ENCODE results near the gene ZFAND6.
"Not testable (repeated sequence)": the region's sequence is repeated elsewhere in the genome, so short reads cannot be mapped to it uniquely, and the experiment has no call there.

ZFAND6 gene

DNA sequence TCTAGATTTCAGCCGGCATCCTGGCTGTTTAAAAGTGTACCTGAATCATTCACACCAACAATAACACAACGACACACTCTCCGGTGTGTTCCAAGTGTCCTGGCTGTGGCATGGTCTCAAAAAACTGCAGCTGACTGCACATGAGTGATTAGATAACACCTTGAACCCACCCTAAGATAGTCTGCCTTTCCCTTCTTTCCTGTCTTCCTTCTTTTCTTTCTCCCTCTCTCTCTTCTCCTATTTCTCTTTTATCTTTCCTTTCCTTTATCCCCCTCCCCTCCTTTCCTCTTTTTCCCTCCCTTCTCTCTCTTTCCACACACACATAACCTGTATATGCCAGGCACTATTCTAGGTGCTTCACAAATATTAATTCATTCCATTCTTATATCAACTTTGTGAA is 92.1 kb downstream of the ZFAND6 start:
- DNase-seq (ENCODE audit: low read depth), result no peak

DNA sequence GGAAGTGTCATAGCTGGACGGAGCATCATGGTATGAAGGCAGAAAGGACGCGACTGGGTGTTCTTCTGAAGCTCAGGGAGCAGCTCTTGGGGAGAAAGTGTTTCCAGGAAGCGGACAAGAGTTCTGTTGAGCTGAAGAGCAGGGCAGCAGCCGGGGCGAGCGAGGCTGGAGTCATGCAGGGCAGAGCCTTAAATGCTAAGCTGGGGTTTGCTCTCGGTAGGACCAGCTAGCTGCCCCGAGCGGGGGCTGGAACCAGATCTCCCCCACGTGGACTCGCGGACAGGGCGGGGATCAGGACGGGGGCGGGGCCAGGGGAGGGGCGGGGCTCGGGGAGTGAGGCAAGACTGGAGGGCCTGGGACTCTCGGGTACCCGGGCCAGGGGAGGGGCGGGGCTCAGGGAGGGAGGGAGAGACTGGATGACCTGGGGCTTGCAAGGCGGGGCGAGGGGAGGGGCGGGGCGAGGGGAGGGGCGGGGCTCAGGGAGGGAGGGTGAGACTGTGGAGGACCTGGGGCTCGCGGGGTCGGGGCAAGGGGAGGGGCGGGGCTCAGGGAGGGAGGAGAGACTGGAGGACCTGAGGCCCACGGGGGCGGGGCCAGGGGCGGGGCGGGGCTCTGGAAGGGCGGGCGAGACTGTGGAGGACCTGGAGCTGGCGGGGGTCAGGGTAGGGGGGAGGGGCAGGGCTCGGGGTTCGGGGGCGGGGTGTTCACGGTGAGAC is 92.9 kb downstream of the ZFAND6 start:
- peak; percentile 85 for DNase-seq (ENCODE audit: low read depth)

DNA sequence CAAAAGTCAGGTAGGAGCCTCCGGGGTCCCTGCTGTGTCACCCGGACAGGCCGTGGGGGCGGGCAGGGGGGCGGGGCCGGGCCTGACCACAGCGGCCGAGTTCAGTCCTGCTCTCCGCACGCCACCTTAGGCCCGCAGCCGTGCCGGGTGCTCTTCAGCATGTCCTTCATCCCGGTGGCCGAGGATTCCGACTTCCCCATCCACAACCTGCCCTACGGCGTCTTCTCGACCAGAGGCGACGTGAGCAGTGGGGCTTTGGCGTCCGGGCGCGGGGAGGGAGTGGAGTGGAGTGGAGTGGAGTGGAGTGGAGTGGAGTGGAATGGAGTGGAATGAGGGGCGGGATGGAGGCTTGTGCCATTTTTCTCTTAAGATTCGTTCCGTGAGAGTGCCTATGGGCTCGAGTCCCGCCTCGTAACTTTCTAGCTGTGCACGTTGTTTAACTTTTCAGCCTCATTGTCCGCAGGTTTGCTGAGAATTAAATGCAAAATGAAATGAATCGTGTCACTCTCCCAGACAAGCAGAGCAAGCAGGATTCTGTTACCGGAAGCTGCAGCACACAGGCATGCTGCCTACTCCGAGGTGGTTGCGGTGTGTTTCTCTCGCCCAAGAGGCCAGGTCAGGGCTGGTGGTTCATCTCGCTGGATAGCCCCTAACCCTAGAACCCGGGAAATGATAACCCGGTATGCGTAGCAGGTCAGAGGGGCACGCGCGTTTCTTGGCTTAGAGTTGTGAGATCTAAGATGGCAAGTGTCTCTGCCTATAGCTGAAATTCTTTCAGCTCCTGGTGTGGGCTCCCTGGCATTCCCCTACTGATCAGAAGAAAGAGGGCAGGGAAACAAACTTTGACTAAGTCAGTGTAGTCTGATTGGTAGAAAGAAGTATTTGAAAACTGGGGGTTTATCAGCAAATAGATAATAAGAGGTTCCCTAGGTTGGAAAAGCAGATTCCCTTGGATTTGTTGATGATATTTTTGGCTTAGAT is 93.7 kb downstream of the ZFAND6 start, which contains the start of gene FAH:
FAH (plus strand) TSS at position 104 of the 981 bp plus-strand sequence; CDS start at position 160, 56 bp downstream.
- DNase-seq (ENCODE audit: low read depth), result peak; percentile 19

DNA sequence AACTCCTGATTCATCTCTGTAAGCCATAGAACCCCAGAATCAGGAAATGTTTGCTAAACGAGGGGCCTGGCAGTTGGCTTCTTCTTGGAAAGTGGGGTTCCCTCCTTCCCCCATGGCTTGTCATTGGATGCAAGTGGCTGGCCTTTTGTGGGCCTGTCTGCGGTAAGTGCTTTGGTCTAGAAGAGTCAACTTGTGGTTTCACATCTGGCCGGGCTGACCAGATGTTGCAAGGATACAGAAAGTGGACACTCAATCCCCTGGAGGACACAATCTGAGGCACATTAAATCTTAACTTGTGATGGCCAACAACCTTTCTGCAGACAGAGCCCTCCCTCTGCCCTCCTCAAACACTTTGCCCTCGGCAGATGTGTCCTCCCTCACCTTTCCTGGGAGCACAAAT is 94.4 kb downstream of the ZFAND6 start:
- DNase-seq (ENCODE audit: low read depth), result no peak

DNA sequence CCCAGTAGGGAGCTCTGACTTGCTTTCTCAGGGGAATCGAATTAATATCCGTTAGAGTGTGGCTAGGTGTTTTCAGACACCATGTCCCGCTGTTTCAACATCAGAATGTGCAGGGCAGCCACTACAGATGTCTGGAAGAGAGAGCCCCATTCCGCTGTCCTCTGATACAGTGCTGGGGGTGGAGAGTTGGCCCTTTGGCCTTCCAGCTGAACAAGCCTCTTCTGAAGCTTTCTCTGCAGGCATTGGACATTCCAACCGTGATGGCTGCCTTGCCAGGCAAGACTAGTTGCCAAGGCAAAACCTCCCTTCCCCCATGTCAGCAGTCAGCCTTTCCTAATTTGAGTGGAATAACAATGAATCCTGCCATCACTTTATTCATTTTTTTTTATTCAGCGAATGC is 94.9 kb downstream of the ZFAND6 start:
- no peak for DNase-seq (ENCODE audit: low read depth)

DNA sequence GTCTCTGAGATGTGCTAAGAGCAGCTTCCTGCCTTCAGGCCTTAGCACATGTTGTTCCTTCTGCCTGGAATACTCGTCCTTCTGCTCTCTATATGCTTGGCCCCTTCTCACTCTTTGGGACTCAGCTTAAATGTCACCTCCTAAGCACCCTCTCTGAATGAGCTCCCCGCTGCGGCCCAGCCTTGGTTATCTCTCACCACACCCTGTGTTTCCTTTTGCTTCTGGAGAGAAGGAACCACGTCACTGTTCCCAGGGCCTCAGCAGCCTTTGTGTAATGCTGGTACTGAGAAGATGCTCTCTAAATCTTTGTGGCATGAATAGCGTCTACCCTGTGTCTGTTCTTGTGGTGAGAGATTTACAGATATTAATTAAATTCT is 95.5 kb downstream of the ZFAND6 start:
- DNase-seq (ENCODE audit: low read depth), result no peak

DNA sequence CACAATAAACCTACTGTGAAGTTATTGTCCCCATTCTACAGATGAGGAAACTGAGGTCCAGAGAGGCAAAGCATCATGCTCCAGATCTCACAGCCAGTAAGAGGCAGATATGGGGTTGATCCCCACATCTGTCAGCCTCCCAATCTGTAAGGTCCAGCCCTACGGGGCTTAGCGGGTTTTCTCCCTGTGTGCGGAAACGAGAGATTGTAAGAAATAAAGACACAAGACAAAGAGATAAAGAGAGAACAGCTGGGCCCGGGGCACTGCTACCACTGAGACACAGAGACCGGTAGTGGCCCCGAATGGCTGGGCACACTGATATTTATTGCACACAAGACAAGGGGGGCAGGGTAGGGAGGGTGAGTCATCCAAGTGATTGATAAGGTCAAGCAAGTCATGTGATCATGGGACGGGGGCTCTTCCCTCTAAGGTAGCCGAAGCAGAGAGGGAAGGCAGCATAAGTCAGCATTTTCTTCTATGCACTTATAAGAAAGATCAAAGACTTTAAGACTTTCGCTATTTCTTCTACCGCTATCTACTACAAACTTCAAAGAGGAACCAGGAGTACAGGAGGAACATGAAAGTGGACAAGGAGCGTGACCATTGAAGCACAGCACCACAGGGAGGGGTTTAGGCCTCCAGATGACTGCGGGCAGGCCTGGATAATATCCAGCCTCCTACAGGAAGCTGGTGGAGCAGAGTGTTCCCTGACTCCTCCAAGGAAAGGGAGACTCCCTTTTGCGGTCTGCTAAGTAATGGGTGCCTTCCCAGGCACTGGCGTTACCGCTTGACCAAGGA is 96.1 kb downstream of the ZFAND6 start:
- DNase-seq (ENCODE audit: low read depth), result not testable (repeated sequence)

DNA sequence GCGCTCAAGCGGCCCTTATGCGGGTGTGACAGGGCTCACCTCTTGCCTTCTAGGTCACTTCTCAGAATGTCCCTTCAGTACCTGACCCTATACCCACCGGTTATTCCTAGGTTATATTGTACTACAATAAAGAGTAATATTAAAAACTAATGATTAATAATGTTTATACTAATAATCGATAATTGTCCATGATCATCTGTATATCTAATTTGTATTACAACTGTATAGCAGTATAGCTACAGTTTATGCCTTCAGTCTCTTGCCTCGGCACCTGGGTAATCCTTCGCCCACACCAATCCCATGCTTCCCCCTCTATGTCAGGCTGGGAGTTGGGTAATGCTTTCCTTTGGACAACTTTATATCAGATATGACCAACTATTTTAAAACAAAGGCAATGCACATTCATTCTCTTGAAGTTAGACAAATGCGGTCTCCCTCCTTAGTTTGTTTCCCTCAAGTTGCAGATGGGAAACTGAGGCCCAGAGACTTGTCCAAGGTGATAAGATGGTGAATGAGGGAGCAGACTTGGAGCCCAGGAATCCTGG is 96.8 kb downstream of the ZFAND6 start:
- DNase-seq (ENCODE audit: low read depth), result no peak

DNA sequence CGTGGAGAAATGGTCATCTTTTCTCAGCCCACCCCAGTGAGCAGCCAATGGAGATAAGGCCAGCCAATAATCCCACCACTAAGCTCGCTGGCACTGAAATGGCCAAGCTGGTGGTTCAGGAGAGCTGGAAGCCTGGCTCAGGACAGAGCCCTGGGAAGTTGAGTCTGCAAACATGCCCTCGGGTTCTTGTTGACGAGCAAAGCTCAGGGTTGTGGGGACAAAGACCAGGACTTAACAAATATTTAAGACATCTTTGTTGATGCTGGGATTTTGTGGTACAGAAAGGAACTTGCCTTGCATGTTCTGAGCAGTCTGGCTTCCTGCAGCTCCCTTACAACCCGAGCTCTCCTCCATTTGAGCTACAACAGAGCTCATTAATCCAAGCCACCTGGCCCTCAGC is 97.7 kb downstream of the ZFAND6 start:
- no peak for DNase-seq (ENCODE audit: low read depth)

DNA sequence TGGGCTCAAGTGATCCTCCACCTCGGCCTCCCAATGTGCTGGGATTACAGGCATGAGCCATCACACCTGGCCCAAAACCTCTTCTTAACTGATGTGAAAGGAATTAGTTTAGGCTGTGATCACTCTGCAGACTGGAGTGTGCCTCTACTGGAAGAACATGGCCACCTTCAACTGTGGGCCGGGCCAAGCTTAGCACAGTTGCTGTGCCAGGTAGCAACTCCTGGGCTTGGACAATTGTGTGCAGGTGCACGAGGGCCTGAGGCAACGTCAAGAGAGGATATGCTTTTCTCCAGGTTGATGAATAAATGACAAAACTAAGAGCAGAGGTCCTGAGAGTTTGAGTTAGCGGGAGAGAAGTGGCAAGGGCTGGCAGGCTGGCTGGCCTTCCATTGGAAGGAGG is 99.8 kb downstream of the ZFAND6 start:
- DNase-seq (ENCODE audit: low read depth), result no peak

DNA sequence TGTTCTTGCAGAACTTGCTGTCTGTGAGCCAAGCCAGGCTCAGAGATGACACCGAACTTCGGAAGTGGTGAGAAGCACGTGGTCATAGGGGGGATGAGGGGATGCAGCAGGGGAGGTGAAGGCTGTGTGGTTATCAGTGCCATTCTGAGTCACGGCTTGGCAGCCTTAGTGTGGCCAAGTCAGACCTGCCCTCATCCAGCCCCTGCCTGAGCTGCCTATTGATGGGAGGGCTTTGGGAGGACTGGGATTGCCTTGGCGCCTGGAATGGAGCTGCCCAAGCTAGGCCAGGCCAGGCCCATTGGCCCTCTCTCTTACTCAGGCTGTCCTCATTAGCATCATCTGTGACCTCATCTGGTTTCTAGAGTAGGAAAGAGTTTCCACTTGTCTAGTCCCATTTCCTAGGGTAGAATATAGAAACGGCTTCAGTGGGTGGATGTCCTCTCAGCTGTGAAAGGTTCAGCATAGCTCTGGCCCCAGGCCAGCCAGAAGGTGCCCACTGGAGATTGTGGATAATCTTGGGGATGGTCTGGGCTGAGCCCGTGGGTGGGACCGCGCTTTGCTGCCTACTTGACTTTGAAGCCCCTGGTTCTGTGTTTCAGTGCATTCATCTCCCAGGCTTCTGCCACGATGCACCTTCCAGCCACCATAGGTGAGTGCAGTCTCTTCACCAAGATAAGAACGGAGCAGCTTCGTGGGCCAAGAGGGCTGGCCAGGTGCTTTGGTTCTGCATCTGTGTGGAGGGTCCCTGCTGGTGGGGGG is 100.5 kb downstream of the ZFAND6 start:
- DNase-seq (ENCODE audit: low read depth), result no peak

DNA sequence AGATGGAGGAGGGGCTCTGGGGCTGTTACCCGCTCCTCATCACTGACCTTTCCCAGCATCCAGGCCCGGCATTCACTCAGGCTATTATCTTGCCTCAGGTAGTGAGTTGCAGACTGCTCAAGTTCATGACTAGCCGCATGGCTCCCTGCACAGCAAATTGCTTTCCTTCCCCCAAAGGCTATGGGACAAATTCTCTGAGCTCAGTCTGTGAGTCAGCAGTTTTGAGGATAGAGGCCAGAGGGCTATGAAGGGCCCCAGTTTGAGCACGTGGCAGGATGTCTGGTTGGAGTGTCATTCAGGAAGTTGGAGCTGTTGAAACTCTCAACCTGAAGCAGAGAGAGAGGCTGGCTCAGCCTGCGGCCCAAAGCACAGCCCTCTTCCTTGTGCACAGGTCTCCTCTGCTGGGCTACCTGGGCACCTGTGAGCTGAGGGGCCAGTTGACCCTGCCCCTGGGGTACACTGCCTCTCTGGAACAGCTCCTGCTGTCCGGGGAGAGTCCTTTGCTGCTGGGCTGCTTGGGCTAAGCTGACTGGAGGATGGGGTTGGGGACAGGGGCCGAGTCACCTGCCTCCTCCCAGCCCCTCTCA is 101.2 kb downstream of the ZFAND6 start:
- DNase-seq (ENCODE audit: low read depth), result no peak

DNA sequence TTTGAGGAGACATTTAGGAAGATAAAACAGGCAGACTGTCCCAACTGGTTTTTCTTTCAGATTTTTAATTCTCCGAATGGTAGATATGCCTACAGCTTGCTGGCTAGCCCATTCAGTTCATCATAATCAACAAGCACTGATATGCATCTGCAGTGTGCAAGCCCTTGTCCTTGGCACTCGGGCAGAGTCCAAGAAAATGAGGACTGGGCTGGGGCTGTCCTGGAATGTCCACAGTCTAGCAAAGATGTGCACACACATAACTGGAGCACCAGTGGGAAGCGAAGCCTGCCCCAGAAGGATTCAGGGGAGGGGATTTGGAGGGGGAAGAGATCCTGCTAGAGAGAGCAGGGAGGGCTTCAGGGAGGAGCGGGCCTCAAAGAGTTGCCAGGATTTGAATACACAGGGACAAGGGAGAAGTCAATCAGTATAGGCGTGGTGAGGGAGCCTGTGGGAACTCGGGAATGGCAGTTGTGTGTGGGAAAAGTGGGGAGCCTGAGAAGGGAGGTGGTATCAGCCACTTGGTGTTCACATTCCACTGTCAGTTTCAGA is 102.1 kb downstream of the ZFAND6 start:
- DNase-seq (ENCODE audit: low read depth), result no peak

DNA sequence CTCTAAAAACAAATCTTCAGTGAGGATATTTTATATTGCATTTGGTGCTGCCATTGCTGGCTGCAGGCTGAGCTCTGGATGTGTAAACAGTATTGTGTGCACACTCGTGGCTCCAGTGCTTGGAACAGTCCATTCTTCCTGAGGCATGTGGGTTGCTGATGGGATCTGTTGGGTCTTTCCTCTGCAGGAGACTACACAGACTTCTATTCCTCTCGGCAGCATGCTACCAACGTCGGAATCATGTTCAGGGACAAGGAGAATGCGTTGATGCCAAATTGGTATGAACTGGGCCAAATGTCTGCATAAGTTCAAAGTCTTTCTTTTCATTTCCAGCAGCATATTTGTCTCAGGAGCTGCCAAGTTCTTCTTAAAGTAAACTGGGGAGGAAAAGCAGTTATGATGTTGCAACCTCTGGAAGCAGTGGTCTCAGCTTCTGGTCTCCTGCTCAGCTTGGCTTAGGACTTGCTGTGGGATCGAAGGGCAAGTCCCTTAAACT is 102.6 kb downstream of the ZFAND6 start:
- no peak for DNase-seq (ENCODE audit: low read depth)

DNA sequence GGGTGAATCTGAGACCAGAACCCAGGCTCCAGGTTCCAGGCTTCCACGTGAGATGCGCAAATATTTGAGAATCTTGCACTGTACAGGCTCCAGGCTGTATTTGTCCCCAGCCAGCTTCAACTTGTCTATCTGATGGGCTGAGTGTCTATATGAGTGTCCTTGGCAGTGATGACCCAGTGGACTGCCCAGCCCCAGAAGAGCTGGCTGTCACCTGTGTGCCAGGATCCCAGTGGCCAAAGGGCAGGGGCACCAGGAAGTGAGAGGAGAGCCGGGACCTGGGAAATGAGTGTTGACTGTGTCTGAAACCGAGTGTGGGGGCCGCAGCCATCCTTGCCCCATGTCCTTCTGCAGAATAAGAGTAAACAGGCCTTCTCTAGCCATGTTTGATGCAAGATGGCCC is 103.7 kb downstream of the ZFAND6 start:
- DNase-seq (ENCODE audit: low read depth), result no peak

DNA sequence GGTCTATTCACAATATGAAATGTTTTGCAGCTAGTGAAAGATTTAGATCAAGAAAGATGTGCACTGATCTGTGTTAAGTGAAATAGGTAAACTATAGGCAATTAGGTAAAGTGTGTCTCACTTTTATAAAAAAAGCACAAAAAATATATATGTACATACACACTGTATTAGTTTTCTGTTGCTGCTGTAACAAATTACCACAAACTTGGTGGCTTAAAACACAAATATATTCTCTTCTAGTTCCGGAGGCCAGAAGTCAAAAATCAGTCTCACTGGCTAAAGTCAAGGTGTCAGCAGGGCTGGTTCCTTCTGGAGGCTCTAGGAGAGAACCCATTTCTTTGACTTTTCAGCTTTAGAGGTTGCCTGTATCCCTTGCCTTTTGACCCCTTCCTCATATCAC is 104.4 kb downstream of the ZFAND6 start:
- DNase-seq (ENCODE audit: low read depth), result no peak

DNA sequence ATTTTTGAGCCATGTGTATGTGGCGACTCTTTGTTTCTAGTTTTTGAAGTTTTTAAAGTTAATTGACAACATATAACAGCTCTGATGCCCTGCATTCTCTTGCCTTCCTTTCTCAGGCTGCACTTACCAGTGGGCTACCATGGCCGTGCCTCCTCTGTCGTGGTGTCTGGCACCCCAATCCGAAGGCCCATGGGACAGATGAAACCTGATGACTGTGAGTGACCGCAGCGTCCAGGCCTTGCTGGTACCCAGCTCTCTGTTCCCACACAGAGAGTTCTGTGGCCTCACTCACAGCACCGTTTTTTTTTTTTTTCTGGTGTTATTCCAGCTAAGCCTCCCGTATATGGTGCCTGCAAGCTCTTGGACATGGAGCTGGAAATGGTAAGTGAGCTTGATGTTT is 108.5 kb downstream of the ZFAND6 start:
- no peak for DNase-seq (ENCODE audit: low read depth)

DNA sequence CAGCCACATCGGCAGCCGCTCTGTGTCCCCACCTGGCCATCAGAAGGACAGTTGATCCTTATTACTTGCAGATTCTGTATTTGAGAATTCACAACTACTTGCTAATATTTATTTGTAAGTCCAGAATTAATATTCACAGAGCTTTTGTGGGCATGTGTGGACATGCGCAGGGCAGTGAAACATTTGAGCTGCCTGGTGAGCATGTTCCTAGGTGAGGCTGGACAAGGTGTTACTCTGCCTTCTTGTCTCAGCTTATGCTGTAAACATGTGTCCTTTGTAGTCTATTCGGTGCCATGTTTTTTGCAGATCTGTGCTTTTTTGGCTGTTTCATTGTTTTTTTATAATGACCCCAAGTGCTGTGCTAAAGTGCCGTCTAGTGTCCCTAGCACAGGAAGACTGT is 108.9 kb downstream of the ZFAND6 start:
- DNase-seq (ENCODE audit: low read depth), result no peak

DNA sequence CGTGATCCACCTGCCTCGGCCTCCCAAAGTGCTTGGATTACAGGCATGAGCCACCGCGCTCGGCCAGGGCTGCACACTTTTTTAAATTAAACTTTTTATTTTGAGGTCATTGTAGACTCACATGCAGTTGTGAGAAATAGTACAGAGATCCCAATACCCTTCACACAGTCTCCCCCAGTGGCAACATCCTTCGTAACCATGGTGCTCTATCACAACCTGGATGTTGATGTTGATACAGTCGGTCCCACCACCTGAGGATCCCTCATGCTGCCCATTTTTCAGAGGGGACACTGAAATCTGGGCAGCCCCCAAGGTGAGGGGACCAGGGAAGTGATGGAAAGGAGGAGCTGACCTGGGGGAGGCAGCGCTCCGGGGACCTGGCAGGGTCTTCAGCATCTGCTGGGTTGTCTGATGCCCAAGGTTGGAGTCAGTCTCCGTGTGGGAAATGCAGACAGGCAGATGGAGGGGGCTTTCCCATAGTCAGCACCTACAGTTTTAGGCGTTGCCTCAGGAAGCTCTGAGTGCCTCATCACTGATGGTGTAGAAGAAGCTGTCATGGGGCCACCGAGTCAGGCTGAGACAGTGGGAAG is 110.4 kb downstream of the ZFAND6 start:
- no peak for DNase-seq (ENCODE audit: low read depth)

DNA sequence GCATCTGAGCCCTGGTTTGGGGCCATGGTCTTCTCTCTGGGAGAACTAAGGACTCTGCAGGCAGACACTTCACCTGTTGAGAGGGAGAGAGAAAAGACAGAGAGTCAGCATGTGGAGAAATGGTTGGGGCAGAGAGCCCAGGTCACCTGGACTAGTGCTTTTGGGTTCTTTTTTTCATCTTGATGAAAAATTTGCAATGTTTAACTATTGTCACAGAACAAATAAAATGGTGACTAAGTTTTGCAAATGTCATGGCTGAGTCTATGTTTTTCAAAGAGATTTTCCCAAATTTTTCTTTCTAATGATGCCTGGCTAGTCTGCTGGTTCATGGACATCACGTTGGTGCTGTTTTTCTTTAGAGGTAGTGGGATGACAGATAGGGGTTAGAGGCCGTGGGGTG is 111.1 kb downstream of the ZFAND6 start:
- no peak for DNase-seq (ENCODE audit: low read depth)
